Astrocyte of the cerebellum (primary cell): Measurements from ENCODE around the gene CCDC154.

Experiments
- DNase-seq: peaks from one replicate; pipeline ENCODE4 v3.0.0-alpha.2; 2011; ENCODE audit warnings: low read depth
- H3K4me3 ChIP-seq: 2 replicates; pipeline ENCODE4 v1.5.1; 2011; ENCODE audit warnings: mild to moderate bottlenecking, low read depth, low read length, moderate library complexity
- in situ Hi-C: cut with HindIII; loops from 2 replicates; pipeline ENCODE4 v1.10.0; 2017; ENCODE audit warnings: low sequenced_read_pairs
- TF ChIP-seq, protein P1 (sequence below): IDR thresholded peaks from 2 replicates; pipeline ENCODE4 v1.5.1; 2012; ENCODE audit warnings: low read length, low read depth, moderate library complexity, mild to moderate bottlenecking; ENCODE audit errors: missing control alignments

CCDC154 gene

DNA sequence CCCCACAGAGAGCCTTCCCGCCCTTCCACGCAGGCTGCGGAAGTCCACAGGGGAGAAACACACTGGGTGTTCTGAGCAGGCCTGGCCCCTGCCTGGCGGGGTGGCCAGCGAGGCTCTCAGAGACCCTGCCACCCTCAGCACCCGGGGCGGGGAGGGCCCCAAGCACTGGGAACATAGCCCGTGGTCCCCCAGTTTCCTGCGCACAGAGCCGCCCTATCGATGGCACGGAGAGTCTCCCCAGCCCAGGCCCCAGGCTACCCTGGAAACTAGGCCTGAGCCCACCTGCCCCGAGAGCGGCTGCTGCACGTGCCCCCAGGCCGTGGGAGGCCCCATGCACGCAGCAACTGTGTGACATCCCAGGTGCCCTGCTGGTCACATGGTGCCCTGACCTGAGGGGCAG, 10.2 kb upstream of the CCDC154 start:
- no peak for DNase-seq
- in situ Hi-C loops: no loop called here
- TF ChIP-seq, protein P1, sequence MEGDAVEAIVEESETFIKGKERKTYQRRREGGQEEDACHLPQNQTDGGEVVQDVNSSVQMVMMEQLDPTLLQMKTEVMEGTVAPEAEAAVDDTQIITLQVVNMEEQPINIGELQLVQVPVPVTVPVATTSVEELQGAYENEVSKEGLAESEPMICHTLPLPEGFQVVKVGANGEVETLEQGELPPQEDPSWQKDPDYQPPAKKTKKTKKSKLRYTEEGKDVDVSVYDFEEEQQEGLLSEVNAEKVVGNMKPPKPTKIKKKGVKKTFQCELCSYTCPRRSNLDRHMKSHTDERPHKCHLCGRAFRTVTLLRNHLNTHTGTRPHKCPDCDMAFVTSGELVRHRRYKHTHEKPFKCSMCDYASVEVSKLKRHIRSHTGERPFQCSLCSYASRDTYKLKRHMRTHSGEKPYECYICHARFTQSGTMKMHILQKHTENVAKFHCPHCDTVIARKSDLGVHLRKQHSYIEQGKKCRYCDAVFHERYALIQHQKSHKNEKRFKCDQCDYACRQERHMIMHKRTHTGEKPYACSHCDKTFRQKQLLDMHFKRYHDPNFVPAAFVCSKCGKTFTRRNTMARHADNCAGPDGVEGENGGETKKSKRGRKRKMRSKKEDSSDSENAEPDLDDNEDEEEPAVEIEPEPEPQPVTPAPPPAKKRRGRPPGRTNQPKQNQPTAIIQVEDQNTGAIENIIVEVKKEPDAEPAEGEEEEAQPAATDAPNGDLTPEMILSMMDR: no peak
- H3K4me3 ChIP-seq: no peak overlapping the region

GRCh38 chr16:1453316-1453715, 9.0 kb upstream of the CCDC154 start:
- TF ChIP-seq, protein P1: no peak
- no peak overlapping the region for H3K4me3 ChIP-seq
- DNase-seq: no peak
- in situ Hi-C loops: no loop called here

DNA sequence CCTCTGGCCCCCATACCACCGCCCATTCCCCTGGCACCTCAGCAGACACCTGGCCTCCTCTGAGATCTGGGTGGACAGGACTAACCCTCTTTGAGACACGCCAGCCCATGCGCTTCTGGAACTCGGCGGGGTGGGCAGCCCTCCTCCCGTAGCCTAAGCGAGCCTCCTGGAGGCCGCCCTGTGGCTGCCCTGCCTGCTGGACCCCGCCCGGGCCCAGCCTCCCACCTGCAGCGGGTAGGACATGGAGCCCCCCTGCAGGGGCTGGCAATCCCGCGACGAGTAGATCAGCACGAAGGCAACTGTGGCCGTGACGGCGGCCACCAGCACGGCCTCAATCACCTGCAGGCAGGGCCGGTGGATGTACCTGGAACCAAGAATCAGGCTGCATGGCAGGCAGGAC, 8.2 kb upstream of the CCDC154 start:
- TF ChIP-seq, protein P1: no peak
- no peak overlapping the region for H3K4me3 ChIP-seq
- in situ Hi-C loops: no loop called here
- no peak for DNase-seq

- no peak overlapping the region for H3K4me3 ChIP-seq
- TF ChIP-seq, protein P1: no peak
- DNase-seq: no peak
- in situ Hi-C loops: no loop called here
Measured at GRCh38 chr16:1451702-1452392, 7.5 kb upstream of the CCDC154 start.

- H3K4me3 ChIP-seq: no peak overlapping the region
- in situ Hi-C loops: no loop called here
- no peak for DNase-seq
- TF ChIP-seq, protein P1: no peak
Measured at GRCh38 chr16:1450841-1451240, 6.5 kb upstream of the CCDC154 start.

DNA sequence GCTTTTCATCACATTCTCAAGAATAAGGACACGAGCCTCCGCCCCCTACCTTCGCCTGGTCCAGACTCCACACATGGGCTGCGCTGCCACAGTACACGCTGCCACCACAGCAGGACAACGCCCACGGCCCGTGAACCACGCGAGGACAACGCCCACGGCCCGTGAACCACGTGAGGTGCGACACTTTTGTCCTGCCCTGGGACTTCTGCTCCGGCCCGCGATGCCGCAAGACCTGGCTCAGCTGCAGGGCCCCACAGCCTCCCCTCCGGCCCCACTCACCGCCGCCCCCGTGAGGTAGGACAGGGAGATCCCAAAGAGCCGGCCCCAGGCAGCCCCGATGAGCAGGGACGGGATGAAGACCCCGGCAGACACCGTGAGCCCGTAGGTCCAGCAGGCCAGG, 5.9 kb upstream of the CCDC154 start:
- H3K4me3 ChIP-seq: no peak overlapping the region
- DNase-seq: no peak
- in situ Hi-C loops: no loop called here
- TF ChIP-seq, protein P1: no peak
